HG03469 (cell line): ENCODE data around the gene CYB5D1.
"Not testable (repeated sequence)": the region's sequence is repeated elsewhere in the genome, so short reads cannot be mapped to it uniquely, and the experiment has no call there.

Source experiments
- ATAC-seq: cut with Tn5 transposase; IDR thresholded peaks from one replicate; pipeline ENCODE4 v1.9.1; 2021; ENCODE audit warnings: mild to moderate bottlenecking, moderate library complexity, moderate number of reproducible peaks; ENCODE audit not compliant: unreplicated experiment

The CYB5D1 gene

GRCh38 chr17:7856011-7856810 is 1.6 kb upstream of the CYB5D1 start:
- no peak for ATAC-seq

GRCh38 chr17:7856811-7857712 is 741 bp upstream of the CYB5D1 start, which contains the start of gene NAA38:
Gene NAA38, minus strand, starts transcription at chr17:7857559. Its CDS starts 96 bp downstream, at chr17:7857463.
- ATAC-seq = peak; percentile 49

GRCh38 chr17:7858522-7858810 is 663 bp downstream of the CYB5D1 start:
- no peak for ATAC-seq

GRCh38 chr17:7859028-7859427 is 1.2 kb downstream of the CYB5D1 start:
- ATAC-seq = no peak

GRCh38 chr17:7862692-7863437 is 5.1 kb downstream of the CYB5D1 start:
- no peak for ATAC-seq

GRCh38 chr17:7864384-7864783 is 6.6 kb downstream of the CYB5D1 start:
- not testable (repeated sequence) for ATAC-seq

- ATAC-seq = no peak
Observed at GRCh38 chr17:7864995-7865650, 7.3 kb downstream of the CYB5D1 start.

GRCh38 chr17:7867881-7868329 is 10.1 kb downstream of the CYB5D1 start:
- ATAC-seq = no peak

GRCh38 chr17:7873051-7873450 is 15.2 kb downstream of the CYB5D1 start:
- no peak for ATAC-seq

GRCh38 chr17:7875804-7876370 is 18.1 kb downstream of the CYB5D1 start:
- no peak for ATAC-seq

- ATAC-seq = no peak
Observed at GRCh38 chr17:7878234-7878633, 20.4 kb downstream of the CYB5D1 start.

GRCh38 chr17:7880076-7880868 is 22.5 kb downstream of the CYB5D1 start:
- no peak for ATAC-seq

GRCh38 chr17:7881276-7882054 is 23.7 kb downstream of the CYB5D1 start:
- no peak for ATAC-seq

GRCh38 chr17:7882068-7882467 is 24.3 kb downstream of the CYB5D1 start:
- no peak for ATAC-seq

- ATAC-seq = no peak
Observed at GRCh38 chr17:7882629-7883028, 24.8 kb downstream of the CYB5D1 start.

- ATAC-seq = no peak
Observed at GRCh38 chr17:7883781-7884386, 26.1 kb downstream of the CYB5D1 start.

GRCh38 chr17:7884581-7885366 is 27.0 kb downstream of the CYB5D1 start:
- ATAC-seq = no peak
